Stimulated activated CD4-positive, alpha-beta T cell treated with anti-CD3 and anti-CD28 coated beads, Interleukin-4, amount 100 ng/mL, for 1 hour (primary cell): ENCODE measurements around the gene SH3TC1.
A peak's percentile ranks its signal among the peaks of the same experiment; 100 is the strongest.

ENCODE experiments used
- DNase-seq: peaks from one replicate; pipeline ENCODE4 v3.0.0-alpha.2; 2020

The SH3TC1 gene

GRCh38 chr4:8164194-8164565 lies 34.9 kb upstream of the SH3TC1 start:
- no peak for DNase-seq

GRCh38 chr4:8164687-8165086 lies 34.4 kb upstream of the SH3TC1 start:
- no peak for DNase-seq

GRCh38 chr4:8165374-8165896 lies 33.7 kb upstream of the SH3TC1 start:
- DNase-seq = no peak

DNA sequence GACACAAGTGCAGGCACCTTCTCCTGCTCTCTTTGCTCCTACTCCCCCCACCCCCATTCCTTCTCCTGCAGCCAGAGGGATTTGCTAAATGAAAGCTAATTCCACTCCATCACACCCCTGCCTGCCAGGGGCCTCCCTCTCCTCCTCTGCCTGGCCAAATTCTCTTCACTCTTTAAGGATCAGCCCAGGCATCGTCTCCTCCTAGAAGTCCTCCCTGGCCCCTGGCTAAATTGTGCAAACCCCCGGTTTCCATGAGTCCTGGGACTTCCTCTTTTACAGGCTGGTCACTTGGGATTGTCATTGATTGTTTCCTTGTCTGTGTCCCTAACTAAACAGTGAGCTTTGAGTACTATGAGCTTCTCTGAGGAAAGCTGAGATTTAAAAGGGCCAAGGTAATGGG lies 31.8 kb upstream of the SH3TC1 start:
- DNase-seq = no peak

- DNase-seq = no peak
Measured at GRCh38 chr4:8167815-8168214, 31.3 kb upstream of the SH3TC1 start.

- no peak for DNase-seq
Measured at GRCh38 chr4:8168232-8168631, 30.9 kb upstream of the SH3TC1 start.

GRCh38 chr4:8168832-8169598 lies 30.1 kb upstream of the SH3TC1 start:
- DNase-seq = no peak

GRCh38 chr4:8169763-8170162 lies 29.3 kb upstream of the SH3TC1 start:
- DNase-seq = no peak

DNA sequence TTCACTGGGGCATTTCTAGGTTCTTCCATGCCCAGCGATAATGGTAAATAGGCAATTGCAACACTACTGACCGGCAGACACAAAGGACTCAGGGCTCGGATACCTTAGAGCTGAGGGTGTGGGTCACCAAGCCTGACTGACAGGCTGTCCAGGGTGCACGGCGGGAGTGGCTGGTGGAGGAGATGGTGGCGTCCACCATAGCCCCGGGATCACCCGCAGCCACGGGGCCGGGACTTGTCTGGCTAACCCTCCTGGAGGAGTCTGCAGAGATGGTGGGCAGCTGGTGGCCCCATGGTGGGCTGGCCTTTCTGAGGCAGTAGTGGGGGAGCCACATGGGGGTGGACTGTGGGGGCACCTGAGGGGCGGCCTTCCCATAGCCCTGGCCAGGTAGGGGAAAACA lies 28.7 kb upstream of the SH3TC1 start:
- no peak for DNase-seq

GRCh38 chr4:8171266-8171665 lies 27.8 kb upstream of the SH3TC1 start:
- no peak for DNase-seq

DNA sequence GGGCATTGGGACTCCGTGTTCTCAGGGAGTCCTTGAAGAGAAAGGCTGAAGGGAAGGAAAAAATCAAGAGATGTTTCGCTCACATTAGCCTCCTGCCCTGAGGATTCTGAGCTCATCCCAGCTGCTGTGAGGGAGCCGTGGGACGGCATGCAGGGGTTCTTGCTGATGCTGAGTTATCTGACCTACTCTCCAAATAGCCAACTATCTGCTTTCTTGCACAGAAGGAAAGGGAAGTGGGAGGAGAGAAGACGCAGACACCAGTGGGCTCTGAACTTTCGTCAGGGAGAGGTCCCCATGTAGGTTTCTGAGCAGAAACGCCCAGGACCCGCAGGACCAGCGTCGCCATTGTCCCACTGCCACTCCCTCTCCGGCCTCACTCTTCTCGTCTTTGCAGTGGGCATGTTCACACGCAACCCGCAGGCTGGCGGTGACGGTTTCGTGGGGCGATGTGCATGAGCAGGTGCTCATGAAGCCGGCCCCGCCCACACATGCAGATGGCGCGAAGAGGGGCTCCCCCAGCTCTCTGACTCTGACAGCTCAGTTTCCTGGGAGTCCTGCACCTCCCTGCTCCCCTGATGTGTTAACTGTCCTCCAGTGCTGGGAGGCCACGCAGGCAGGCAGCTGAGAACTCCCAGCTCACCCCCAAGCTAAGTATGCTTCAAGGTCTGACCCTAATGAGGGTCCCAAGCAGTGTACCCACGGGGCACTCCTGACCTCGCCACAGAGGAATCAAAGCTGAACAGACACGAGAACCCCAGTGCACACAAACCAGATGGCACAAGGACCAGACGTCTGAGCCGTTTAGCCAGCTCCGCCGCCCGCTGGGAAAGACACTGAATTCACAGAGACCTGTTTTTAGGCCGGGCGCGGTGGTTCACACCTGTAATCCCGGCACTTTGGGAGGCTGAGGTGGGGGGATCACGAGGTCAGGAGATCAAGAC lies 26.8 kb upstream of the SH3TC1 start:
- peak; percentile 53 for DNase-seq

DNA sequence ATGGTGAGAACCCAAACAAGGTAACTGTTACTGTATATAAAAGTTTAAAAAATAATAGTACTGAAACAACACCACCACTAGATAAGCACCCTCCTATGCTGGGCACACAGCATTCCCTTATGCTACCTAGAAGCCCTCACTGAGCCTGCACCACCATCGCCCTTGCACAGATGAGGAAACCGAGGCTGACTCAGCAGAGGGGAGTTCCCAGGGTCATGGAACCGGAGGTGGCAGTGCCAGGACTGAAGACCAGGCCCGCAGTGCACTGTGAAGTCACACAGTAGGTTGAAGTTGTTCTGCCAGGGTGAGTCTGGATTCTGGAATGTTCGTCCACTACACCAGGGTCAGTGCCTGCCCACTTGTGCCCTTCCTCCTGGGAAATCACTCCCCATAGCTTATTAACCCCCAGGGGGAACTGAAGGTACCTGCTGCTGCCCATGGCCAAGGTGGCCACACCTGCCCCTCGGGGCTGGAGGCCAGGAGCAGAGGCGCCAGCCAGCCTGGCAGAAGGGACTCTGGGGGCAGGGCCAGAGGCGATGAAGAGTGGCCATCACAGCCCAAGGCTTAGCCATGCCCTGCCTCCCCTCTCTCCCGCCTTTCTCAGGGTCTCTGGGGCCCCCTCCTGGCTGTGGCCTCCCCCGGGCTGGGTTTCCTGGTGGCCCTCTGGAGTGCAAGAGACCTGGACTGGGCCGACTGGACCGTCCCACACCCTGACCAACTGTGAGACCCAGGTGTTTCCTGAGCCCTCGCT lies 25.4 kb upstream of the SH3TC1 start:
- DNase-seq = no peak

- no peak for DNase-seq
Measured at GRCh38 chr4:8174970-8175369, 24.1 kb upstream of the SH3TC1 start.

GRCh38 chr4:8175686-8176085 lies 23.4 kb upstream of the SH3TC1 start:
- DNase-seq = no peak

DNA sequence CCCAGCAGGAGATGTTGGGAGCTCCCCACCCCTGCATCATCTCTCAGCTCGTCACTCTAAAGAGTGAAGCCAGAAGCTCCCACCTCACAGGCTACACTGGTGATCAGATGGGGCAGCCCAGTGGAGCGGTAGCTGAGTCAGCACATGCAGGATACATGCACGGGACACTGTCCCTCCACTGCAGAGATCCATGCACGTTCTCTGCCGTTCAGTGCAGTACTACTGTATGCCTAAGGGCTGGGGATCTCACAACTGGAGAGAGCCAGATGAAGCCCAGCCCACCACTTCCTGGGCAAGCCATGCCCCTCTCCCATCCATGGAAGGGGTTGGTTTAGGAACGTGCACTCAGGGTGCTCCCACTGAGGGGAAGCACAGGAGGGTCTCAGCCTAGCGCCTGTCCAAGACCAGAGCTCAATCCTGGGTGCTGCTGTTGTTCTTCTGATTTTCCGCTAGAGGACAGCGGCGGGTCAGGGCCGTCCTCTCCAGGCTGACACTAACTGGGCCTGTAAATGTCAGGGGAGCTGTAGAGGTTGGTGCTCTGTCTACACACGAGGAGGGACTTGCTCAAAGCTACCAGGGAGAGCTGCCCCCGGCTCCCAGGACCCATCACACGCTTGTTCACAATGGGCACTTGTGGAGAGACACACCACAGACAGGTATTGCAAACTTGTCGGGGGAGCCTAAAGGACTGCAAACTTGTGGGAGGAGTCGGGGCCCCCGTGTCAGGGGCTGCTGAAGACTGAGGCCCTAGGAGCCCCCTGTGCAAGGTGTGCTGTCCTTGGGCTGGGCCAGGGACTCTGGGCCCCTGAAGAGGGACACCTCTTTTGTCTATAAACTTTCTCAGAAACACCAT lies 22.3 kb upstream of the SH3TC1 start:
- DNase-seq = no peak

- DNase-seq = no peak
Measured at GRCh38 chr4:8177552-8177951, 21.5 kb upstream of the SH3TC1 start.

DNA sequence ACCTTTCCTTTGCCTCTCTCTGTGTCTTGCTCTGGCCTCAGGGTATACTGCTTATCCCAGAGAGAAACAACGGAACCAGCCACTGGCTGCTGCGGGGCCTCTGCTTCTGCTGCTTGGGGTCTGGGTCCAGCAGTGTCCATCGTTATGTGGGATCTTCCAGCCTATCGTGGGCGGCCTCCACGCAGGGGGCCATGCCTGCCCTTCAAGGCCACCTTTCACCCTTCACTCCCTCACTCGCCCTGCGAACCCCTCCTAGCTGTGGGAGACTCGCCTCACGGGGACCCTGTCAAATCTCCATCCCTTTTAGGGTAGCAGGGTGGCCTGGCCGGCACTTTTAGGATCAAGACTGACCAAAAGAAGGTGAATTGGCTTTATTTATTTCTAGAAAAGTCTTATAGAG lies 21.1 kb upstream of the SH3TC1 start:
- no peak for DNase-seq

DNA sequence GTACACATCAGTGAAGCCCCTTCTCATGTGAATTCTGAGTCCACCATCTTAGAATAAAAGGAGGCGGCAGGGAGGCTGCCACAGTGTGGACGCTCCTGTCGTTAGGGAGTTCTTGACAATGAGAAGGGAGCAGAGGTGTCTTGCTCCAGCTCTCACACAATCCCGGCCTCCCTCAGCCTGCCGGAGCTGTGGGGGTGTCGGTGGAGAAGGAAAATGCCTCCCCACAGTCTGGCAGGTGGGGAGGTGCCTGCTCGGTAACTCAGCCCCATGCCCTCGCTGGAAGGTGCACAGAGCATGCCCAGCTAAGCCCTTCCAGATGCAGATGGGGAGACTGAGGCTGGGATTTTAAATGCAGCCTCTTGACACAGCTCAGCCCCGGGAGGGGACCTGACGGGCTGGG lies 20.0 kb upstream of the SH3TC1 start:
- no peak for DNase-seq

DNA sequence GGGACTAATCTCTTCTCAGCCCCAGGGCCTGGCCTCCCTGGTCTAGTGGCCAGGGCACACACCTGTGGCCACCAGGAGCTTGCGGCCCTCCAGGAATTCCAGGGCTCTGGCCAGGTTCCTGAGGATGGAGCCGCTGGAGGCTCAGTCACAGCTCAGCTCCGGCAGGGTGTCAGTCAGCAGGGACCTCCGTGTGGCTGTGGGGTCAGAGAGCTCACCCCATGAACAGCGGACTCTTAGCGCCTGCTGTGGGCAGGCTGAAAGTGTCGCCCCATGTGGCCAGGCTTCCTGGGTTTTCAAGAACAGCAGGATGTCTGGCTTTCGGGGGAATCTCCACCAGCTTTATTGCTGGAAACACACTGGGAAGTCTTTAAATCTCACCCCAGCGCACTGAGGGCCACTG lies 19.3 kb upstream of the SH3TC1 start:
- no peak for DNase-seq

- no peak for DNase-seq
Measured at GRCh38 chr4:8180310-8181093, 18.6 kb upstream of the SH3TC1 start.

DNA sequence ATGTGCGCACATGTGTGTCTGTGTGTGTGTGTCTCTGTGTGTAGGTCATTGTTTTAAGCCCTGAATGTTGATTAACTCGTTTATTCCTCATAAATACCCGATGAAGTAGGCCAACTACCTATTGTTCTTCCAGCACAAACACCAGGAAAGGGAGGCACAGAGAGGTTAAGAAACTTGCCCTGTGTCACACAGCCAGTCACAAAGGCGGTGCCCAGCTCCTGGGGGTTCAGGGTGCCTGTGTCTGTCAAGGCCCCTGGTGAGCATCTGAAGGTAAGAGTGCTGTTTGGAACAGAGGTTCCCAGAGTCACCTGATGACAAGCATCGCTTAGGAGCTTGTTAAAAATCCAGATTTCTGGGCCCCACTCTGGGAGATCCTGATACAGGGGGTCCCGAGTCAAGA lies 18.0 kb upstream of the SH3TC1 start:
- no peak for DNase-seq
